PC-9 (cell line): ENCODE measurements around the gene COL6A1. TPM values are rescaled to one million over a fixed set of nuclear protein-coding genes. Genes with fewer than 3 reads are reported as not detected.
"Not testable (repeated sequence)": the region's sequence is repeated elsewhere in the genome, so short reads cannot be mapped to it uniquely, and the experiment has no call there.

Experiments used
- BruUV-seq: library from RNA; stranded (reverse); fragments of 400-500 nt; replicated peaks from 2 replicates; lab custom pipeline; 2021; lab: Mats Ljungman, UMichigan
- CTCF ChIA-PET: fragments of 300-600 bp; sonication (Branson Sonifier 250); formaldehyde crosslinking; loops from one replicate; lab custom pipeline; 2022; ENCODE audit warnings: antibody characterized with exemption; lab: Charles Lee
- POLR2A ChIA-PET: fragments of 300-600 bp; sonication (Branson Sonifier 250); formaldehyde crosslinking; loops from one replicate; lab custom pipeline; 2022; ENCODE audit warnings: antibody characterized with exemption; ENCODE audit not compliant: unreplicated experiment; lab: Charles Lee
- DNase-seq, 2 experiments: peaks; one replicate each; pipeline versions ENCODE4 v3.0.0 to v3.0.0-alpha.2; 2015 to 2022; ENCODE audit warnings: mixed read lengths in 1 of 2
- H2AFZ ChIP-seq: fragments of 200-600 bp; sonication (generic); 2 replicates; pipeline ENCODE4 v1.8.1; 2017; ENCODE audit warnings: antibody characterized with exemption
- H3F3A ChIP-seq: fragments of 200-600 bp; sonication (generic); 2 replicates; pipeline ENCODE4 v1.8.1; 2017; ENCODE audit warnings: antibody characterized with exemption, mild to moderate bottlenecking, low read depth; ENCODE audit not compliant: insufficient read depth
- H3K27ac ChIP-seq: fragments of 200-600 bp; sonication (generic); 2 replicates; pipeline ENCODE4 v1.6.1; 2016; ENCODE audit warnings: mixed run types
- H3K27me3 ChIP-seq: fragments of 200-600 bp; sonication (generic); 2 replicates; pipeline ENCODE4 v1.6.1; 2016; ENCODE audit warnings: low read depth, mixed run types; ENCODE audit not compliant: insufficient read depth
- H3K36me3 ChIP-seq: fragments of 200-600 bp; sonication (generic); 2 replicates; pipeline ENCODE4 v1.6.1; 2016; ENCODE audit warnings: low read depth, mixed run types
- H3K4me1 ChIP-seq: fragments of 200-600 bp; sonication (generic); replicated peaks from 2 replicates; pipeline ENCODE4 v1.6.1; 2016; ENCODE audit warnings: mixed run types; ENCODE audit not compliant: insufficient read depth
- H3K4me2 ChIP-seq: fragments of 200-600 bp; sonication (generic); 2 replicates; pipeline ENCODE4 v1.6.1; 2017; ENCODE audit warnings: mixed run types
- H3K4me3 ChIP-seq: fragments of 200-600 bp; sonication (generic); 2 replicates; pipeline ENCODE4 v1.6.1; 2016; ENCODE audit warnings: mixed run types
- H3K79me2 ChIP-seq: fragments of 200-600 bp; sonication (generic); 2 replicates; pipeline ENCODE4 v1.6.1; 2017; ENCODE audit warnings: low read depth, mixed run types
- H3K9me2 ChIP-seq: fragments of 200-600 bp; sonication (generic); 2 replicates; pipeline ENCODE4 v1.8.1; 2017; ENCODE audit warnings: mild to moderate bottlenecking; ENCODE audit not compliant: insufficient read depth
- H3K9me3 ChIP-seq: fragments of 200-600 bp; sonication (generic); 2 replicates; pipeline ENCODE4 v1.8.1; 2016; ENCODE audit warnings: low read depth; ENCODE audit not compliant: insufficient read depth
- H4K20me1 ChIP-seq: fragments of 200-600 bp; sonication (generic); 2 replicates; pipeline ENCODE4 v1.8.1; 2017; ENCODE audit not compliant: insufficient read depth
- CTCF ChIP-seq: fragments of 200-600 bp; sonication (generic); conservative IDR thresholded peaks from 2 replicates; pipeline ENCODE4 v1.6.1; 2017; ENCODE audit warnings: mixed run types, antibody characterized with exemption, mild to moderate bottlenecking, moderate library complexity
- EZH2 ChIP-seq: fragments of 200-600 bp; sonication (generic); IDR thresholded peaks from 2 replicates; pipeline ENCODE4 v1.8.0; 2017; ENCODE audit warnings: antibody characterized with exemption, low read depth
- intact Hi-C: fragments of 100-400 bp; cut with micrococcal nuclease; formaldehyde crosslinking; loops from one replicate; pipeline ENCODE4 v1.10.0; 2022; ENCODE audit not compliant: unreplicated experiment
- total RNA-seq: library from RNA; stranded (reverse); gene quantifications from 2 replicates; pipeline ENCODE4 v1.2.3, GENCODE V29; 2021

The COL6A1 gene
- total RNA-seq, 1 experiment from 2014 or later: 43.1 TPM

- ChIA-PET CTCF (no interaction called here), POLR2A (no interaction called here)
These were observed 22.7 kb downstream of the COL6A1 start for GRCh38 chr21:46004168-46004861.

GRCh38 chr21:46005081-46005480 is 23.5 kb downstream of the COL6A1 start:
- TF ChIP-seq CTCF (no peak), EZH2 (no peak)
- no peaks in the 10 kb centered on the region for H3K4me1 ChIP-seq
- no peak for DNase-seq
- H3K36me3 ChIP-seq: no peaks in the 10 kb centered on the region
- H3K9me3 ChIP-seq: no peaks in the 10 kb centered on the region
- BruUV-seq: no TSS peak
- no peak overlapping the region for H3K4me2 ChIP-seq
- H3K27ac ChIP-seq: no peak overlapping the region
- no peaks in the 10 kb centered on the region for H3K9me2 ChIP-seq
- no peaks in the 10 kb centered on the region for H3K79me2 ChIP-seq
- H3F3A ChIP-seq: peaks cover 5% of the 10 kb centered on the region; the same call in 1 of the 2 replicates
- no peaks in the 10 kb centered on the region for H4K20me1 ChIP-seq
- CTCF ChIA-PET: no interaction called here
- no peaks in the 10 kb centered on the region for H3K27me3 ChIP-seq
- POLR2A ChIA-PET: no interaction called here
- intact Hi-C loops: no loop called here
- H2AFZ ChIP-seq: no peak overlapping the region
- H3K4me3 ChIP-seq: no peak overlapping the region

More at GRCh38 chr21:46004168-46004861, 22.7 kb downstream of the COL6A1 start:
- intact Hi-C loops: no loop called here
- Histone ChIP-seq H3K4me1 (no peaks in the 10 kb centered on the region), H3K9me2 (no peaks in the 10 kb centered on the region), H3K79me2 (no peaks in the 10 kb centered on the region), H3K9me3 (no peaks in the 10 kb centered on the region), H3K36me3 (no peaks in the 10 kb centered on the region), H3K4me2 (no peak overlapping the region), H3K4me3 (no peak overlapping the region), H2AFZ (no peak overlapping the region), H3K27me3 (no peaks in the 10 kb centered on the region), H3K27ac (no peak overlapping the region), H3F3A (0 out of 2 replicates have a peak, but pooled peaks cover 5% of the 10 kb centered on the region), H4K20me1 (no peaks in the 10 kb centered on the region)
- no TSS peak for BruUV-seq
- TF ChIP-seq CTCF (no peak), EZH2 (no peak)
- DNase-seq: no peak

GRCh38 chr21:46005481-46005881 is 23.9 kb downstream of the COL6A1 start:
- ChIA-PET POLR2A (no interaction called here), CTCF (no interaction called here)
- no TSS peak for BruUV-seq
- intact Hi-C loops: no loop called here
- DNase-seq: no peak
- Histone ChIP-seq H3K4me2 (no peak overlapping the region), H3K9me2 (no peaks in the 10 kb centered on the region), H3K4me3 (no peak overlapping the region), H3K36me3 (no peaks in the 10 kb centered on the region), H4K20me1 (no peaks in the 10 kb centered on the region), H3F3A (peaks cover 5% of the 10 kb centered on the region; the same call in 1 of the 2 replicates), H3K27ac (no peak overlapping the region), H3K79me2 (no peaks in the 10 kb centered on the region), H3K27me3 (no peaks in the 10 kb centered on the region), H3K4me1 (no peaks in the 10 kb centered on the region), H2AFZ (no peak overlapping the region), H3K9me3 (no peaks in the 10 kb centered on the region)
- TF ChIP-seq CTCF (no peak), EZH2 (no peak)

GRCh38 chr21:46005894-46006546 is 24.4 kb downstream of the COL6A1 start:
- intact Hi-C loops, H3K4me2 ChIP-seq, H3K79me2 ChIP-seq, DNase-seq, H3K4me1 ChIP-seq, CTCF ChIA-PET, H3K9me2 ChIP-seq, BruUV-seq, H3K4me3 ChIP-seq, H4K20me1 ChIP-seq, H3K36me3 ChIP-seq, H3F3A ChIP-seq, H3K27me3 ChIP-seq, H3K27ac ChIP-seq, H3K9me3 ChIP-seq, POLR2A ChIA-PET, H2AFZ ChIP-seq: not testable (repeated sequence)
